KMS-11 (cell line): ENCODE data around the gene CPED1.

ENCODE experiments used
- H2AFZ ChIP-seq: fragments of 200-600 bp; sonication (generic); 2 replicates; pipeline ENCODE4 v1.6.1; 2016; ENCODE audit warnings: antibody characterized with exemption, mixed run types, low read depth
- H3K27ac ChIP-seq: fragments of 200-600 bp; sonication (generic); 2 replicates; pipeline ENCODE4 v1.6.1; 2016; ENCODE audit warnings: mild to moderate bottlenecking, mixed run types
- H3K27me3 ChIP-seq: fragments of 200-600 bp; sonication (generic); 2 replicates; pipeline ENCODE4 v1.6.1; 2017; ENCODE audit warnings: mild to moderate bottlenecking, low read depth, mixed run types, moderate library complexity; ENCODE audit not compliant: insufficient read depth
- H3K36me3 ChIP-seq: fragments of 200-600 bp; sonication (generic); 2 replicates; pipeline ENCODE4 v1.6.1; 2017; ENCODE audit warnings: mild to moderate bottlenecking, mixed run types; ENCODE audit not compliant: insufficient read depth
- H3K4me1 ChIP-seq: fragments of 200-600 bp; sonication (generic); 2 replicates; pipeline ENCODE4 v1.6.1; 2016; ENCODE audit warnings: mild to moderate bottlenecking, low read depth, mixed run types; ENCODE audit not compliant: poor library complexity, severe bottlenecking
- H3K4me2 ChIP-seq: fragments of 200-600 bp; sonication (generic); 2 replicates; pipeline ENCODE4 v1.7.0; 2016; ENCODE audit warnings: mild to moderate bottlenecking, mixed run types
- H3K4me3 ChIP-seq: fragments of 200-600 bp; sonication (generic); IDR thresholded peaks from 2 replicates; pipeline ENCODE4 v1.6.1; 2017; ENCODE audit warnings: low read depth, low read length, mixed read lengths; ENCODE audit not compliant: insufficient read depth
- H3K79me2 ChIP-seq: fragments of 200-600 bp; sonication (generic); 2 replicates; pipeline ENCODE4 v1.6.1; 2016; ENCODE audit warnings: low read depth, mixed run types; ENCODE audit not compliant: insufficient read depth
- H3K9ac ChIP-seq: fragments of 200-600 bp; sonication (generic); 2 replicates; pipeline ENCODE4 v1.6.1; 2016; ENCODE audit warnings: mild to moderate bottlenecking, mixed run types
- H4K20me1 ChIP-seq: fragments of 200-600 bp; sonication (generic); 2 replicates; pipeline ENCODE4 v1.6.1; 2016; ENCODE audit warnings: mild to moderate bottlenecking, mixed run types; ENCODE audit not compliant: insufficient read depth
- TF ChIP-seq, protein P1 (sequence below): fragments of 200-600 bp; sonication (generic); conservative IDR thresholded peaks from 2 replicates; pipeline ENCODE4 v1.6.1; 2017; ENCODE audit warnings: low read depth, mild to moderate bottlenecking, antibody characterized with exemption, low read length, moderate library complexity, mixed read lengths

CPED1 gene

DNA sequence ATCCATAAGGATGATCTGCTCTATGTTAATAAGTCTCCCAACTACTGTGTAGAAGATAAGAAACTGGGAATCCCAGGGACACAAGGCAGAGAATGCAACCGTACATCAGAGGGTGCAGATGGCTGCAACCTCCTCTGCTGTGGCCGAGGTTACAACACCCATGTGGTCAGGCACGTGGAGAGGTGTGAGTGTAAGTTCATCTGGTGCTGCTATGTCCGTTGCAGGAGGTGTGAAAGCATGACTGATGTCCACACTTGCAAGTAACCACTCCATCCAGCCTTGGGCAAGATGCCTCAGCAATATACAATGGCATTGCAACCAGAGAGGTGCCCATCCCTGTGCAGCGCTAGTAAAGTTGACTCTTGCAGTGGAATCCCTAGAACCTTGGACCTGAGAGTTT, 350.6 kb downstream of the CPED1 start:
- Histone ChIP-seq H4K20me1 (no peaks in the 10 kb centered on the region), H3K79me2 (no peaks in the 10 kb centered on the region), H3K4me3 (no peak overlapping the region), H3K4me2 (no peak overlapping the region), H3K4me1 (no peaks in the 10 kb centered on the region), H3K27me3 (no peaks in the 10 kb centered on the region), H2AFZ (no peak overlapping the region), H3K36me3 (no peaks in the 10 kb centered on the region), H3K27ac (no peak overlapping the region), H3K9ac (no peak overlapping the region)
- TF ChIP-seq, protein P1, sequence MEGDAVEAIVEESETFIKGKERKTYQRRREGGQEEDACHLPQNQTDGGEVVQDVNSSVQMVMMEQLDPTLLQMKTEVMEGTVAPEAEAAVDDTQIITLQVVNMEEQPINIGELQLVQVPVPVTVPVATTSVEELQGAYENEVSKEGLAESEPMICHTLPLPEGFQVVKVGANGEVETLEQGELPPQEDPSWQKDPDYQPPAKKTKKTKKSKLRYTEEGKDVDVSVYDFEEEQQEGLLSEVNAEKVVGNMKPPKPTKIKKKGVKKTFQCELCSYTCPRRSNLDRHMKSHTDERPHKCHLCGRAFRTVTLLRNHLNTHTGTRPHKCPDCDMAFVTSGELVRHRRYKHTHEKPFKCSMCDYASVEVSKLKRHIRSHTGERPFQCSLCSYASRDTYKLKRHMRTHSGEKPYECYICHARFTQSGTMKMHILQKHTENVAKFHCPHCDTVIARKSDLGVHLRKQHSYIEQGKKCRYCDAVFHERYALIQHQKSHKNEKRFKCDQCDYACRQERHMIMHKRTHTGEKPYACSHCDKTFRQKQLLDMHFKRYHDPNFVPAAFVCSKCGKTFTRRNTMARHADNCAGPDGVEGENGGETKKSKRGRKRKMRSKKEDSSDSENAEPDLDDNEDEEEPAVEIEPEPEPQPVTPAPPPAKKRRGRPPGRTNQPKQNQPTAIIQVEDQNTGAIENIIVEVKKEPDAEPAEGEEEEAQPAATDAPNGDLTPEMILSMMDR = no peak

DNA sequence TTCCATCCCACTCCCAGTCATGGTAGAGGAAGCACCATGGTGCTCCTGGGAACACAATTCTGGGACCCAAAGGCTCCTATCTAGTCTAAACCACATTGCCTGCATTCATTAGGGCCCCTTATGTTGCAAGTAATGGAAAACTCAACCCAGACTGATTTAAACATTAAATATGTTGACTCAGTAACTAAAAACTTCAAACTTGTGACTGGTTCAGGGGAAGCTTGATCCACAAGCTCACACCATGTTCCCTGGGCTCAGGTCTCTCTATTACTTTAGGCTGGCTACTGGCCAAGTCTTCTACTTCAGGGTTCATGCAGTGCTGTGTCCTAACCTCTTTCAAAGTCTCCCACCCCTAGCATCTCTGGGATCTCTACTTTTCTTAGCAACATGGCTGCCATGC, 353.4 kb downstream of the CPED1 start:
- H3K27ac ChIP-seq = no peak overlapping the region
- no peak overlapping the region for H2AFZ ChIP-seq
- H3K4me2 ChIP-seq = no peak overlapping the region
- TF ChIP-seq, protein P1 = no peak
- no peaks in the 10 kb centered on the region for H3K36me3 ChIP-seq
- H3K9ac ChIP-seq = no peak overlapping the region
- no peaks in the 10 kb centered on the region for H3K27me3 ChIP-seq
- no peaks in the 10 kb centered on the region for H3K4me1 ChIP-seq
- no peaks in the 10 kb centered on the region for H4K20me1 ChIP-seq
- H3K79me2 ChIP-seq = no peaks in the 10 kb centered on the region
- no peak overlapping the region for H3K4me3 ChIP-seq

DNA sequence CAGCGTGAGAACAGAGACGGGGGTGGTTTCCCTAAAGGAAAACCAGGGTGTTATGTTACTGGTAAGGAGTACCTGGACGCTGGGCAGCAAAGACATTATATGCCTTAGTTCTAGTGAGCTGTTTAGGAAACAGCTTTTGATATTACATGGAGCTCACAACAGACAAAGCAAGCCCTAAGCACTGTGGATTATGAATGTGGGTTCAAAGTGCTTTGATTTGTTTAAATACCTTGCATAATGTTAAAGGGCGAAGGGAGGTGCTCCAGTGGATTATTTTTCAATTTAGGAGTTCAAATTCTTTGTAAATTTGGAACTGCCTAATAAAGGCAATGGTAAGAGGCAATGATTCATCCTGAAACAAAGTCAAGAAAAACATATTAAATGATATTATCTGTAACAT, 354.1 kb downstream of the CPED1 start:
- Histone ChIP-seq H3K4me3 (no peak overlapping the region), H3K27ac (no peak overlapping the region), H3K9ac (no peak overlapping the region), H3K79me2 (no peaks in the 10 kb centered on the region), H3K4me2 (no peak overlapping the region), H3K4me1 (no peaks in the 10 kb centered on the region), H3K36me3 (no peaks in the 10 kb centered on the region), H2AFZ (no peak overlapping the region), H4K20me1 (no peaks in the 10 kb centered on the region), H3K27me3 (no peaks in the 10 kb centered on the region)
- TF ChIP-seq, protein P1 = no peak

DNA sequence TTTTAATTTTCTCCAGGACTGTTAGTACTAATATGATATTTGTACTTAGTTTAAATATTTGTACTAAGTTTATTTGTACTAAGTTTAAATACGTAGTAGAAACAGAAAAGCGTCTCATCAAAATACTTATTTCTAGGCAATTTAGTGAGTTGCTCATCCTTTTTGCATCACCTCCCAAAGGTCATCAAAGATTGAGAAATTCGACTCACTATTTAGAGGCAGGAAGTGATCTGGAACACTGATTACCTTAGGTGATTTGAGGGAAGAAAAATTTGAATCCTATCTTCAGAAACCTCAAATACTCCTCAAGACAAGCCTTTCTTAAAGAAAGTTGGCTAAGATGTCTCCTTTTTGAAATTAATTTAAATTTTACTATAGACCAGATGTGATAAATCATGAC, 354.8 kb downstream of the CPED1 start:
- TF ChIP-seq, protein P1 = no peak

More for the DNA sequence above, 354.8 kb downstream of the CPED1 start:
- Histone ChIP-seq H3K27me3 (no peaks in the 10 kb centered on the region), H3K4me3 (no peak overlapping the region), H3K36me3 (no peaks in the 10 kb centered on the region), H3K4me2 (no peak overlapping the region), H3K9ac (no peak overlapping the region), H3K4me1 (no peaks in the 10 kb centered on the region), H3K79me2 (no peaks in the 10 kb centered on the region), H2AFZ (no peak overlapping the region), H3K27ac (no peak overlapping the region), H4K20me1 (no peaks in the 10 kb centered on the region)
